ENCODE measurements around the gene CPNE5.

Gene CPNE5

DNA sequence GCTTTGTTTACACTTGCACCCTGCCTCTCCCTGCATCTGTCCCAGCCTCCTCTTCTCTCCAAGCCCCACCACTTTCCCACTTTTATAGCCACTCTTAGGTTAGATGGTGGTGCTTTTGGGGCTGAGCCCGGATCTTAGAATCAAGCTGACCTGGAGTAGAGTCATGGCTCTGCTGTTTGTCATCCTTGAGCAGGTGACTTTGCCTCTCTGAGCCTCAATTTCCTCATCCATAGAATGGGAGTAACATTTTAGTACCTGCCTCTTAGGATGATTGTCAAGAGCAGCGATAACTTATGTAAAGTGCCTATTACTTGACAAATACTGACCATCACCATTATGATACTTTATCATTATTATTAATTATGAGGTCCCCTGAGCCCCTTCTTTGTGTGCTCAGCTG lies 48.2 kb downstream of the CPNE5 start:
- no peak for TF ChIP-seq EZH2phosphoT487 (IDR thresholded peaks at IDR 0.05; ENCODE audit: low read depth)
- TF ChIP-seq, protein P1, sequence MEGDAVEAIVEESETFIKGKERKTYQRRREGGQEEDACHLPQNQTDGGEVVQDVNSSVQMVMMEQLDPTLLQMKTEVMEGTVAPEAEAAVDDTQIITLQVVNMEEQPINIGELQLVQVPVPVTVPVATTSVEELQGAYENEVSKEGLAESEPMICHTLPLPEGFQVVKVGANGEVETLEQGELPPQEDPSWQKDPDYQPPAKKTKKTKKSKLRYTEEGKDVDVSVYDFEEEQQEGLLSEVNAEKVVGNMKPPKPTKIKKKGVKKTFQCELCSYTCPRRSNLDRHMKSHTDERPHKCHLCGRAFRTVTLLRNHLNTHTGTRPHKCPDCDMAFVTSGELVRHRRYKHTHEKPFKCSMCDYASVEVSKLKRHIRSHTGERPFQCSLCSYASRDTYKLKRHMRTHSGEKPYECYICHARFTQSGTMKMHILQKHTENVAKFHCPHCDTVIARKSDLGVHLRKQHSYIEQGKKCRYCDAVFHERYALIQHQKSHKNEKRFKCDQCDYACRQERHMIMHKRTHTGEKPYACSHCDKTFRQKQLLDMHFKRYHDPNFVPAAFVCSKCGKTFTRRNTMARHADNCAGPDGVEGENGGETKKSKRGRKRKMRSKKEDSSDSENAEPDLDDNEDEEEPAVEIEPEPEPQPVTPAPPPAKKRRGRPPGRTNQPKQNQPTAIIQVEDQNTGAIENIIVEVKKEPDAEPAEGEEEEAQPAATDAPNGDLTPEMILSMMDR (IDR thresholded peaks at IDR 0.05; ENCODE audit: low read depth, low read length) = no peak
- H3K79me2 ChIP-seq (ENCODE audit: low read length) = no peaks in the 10 kb centered on the region
- H3K4me1 ChIP-seq (ENCODE audit: low read length) = no peaks in the 10 kb centered on the region
- no peak overlapping the region for H3K4me2 ChIP-seq (ENCODE audit: low read length)
- no peak overlapping the region for H3K4me3 ChIP-seq (ENCODE audit: low read length)
- H3K9me3 ChIP-seq (ENCODE audit: insufficient read depth, low read length) = no peaks in the 10 kb centered on the region
- no peaks in the 10 kb centered on the region for H3K36me3 ChIP-seq (replicated peaks; ENCODE audit: low read depth, low read length)
- H3K9ac ChIP-seq (ENCODE audit: low read length) = no peak overlapping the region
- H4K20me1 ChIP-seq (ENCODE audit: insufficient read depth, low read length) = no peaks in the 10 kb centered on the region
- no peak overlapping the region for H3K27ac ChIP-seq (ENCODE audit: low read length)
- H3K27me3 ChIP-seq (ENCODE audit: low read depth, low read length) = peaks cover 62% of the 10 kb centered on the region
- no peak overlapping the region for H2AFZ ChIP-seq (ENCODE audit: low read depth, low read length)

DNA sequence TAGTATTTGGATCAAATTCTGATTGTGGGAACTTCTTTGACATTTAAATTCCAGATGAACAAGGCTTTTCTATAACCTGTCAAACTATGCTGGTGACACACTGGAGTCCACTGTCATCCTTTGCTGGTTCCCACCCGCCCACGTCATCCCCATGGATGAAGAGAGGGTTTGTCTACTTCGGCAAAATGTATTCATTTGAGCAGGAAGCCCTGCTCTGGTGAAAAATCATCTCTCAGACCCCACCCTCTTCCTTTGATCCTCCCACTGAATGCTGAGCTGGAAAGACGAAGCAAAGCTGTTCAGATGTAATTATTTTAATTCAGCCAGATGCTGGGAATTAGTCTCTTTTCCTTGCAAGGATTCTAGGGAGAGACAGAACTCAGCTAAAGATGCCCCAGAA lies 50.5 kb downstream of the CPNE5 start:
- no peak overlapping the region for H3K4me2 ChIP-seq (ENCODE audit: low read length)
- no peak overlapping the region for H3K4me3 ChIP-seq (ENCODE audit: low read length)
- TF ChIP-seq, protein P1 (IDR thresholded peaks at IDR 0.05; ENCODE audit: low read depth, low read length) = no peak
- no peak for TF ChIP-seq EZH2phosphoT487 (IDR thresholded peaks at IDR 0.05; ENCODE audit: low read depth)
- H3K27me3 ChIP-seq (ENCODE audit: low read depth, low read length) = peaks cover 66% of the 10 kb centered on the region
- H3K9me3 ChIP-seq (ENCODE audit: insufficient read depth, low read length) = no peaks in the 10 kb centered on the region
- no peak overlapping the region for H3K9ac ChIP-seq (ENCODE audit: low read length)
- no peaks in the 10 kb centered on the region for H3K36me3 ChIP-seq (replicated peaks; ENCODE audit: low read depth, low read length)
- no peaks in the 10 kb centered on the region for H4K20me1 ChIP-seq (ENCODE audit: insufficient read depth, low read length)
- no peaks in the 10 kb centered on the region for H3K79me2 ChIP-seq (ENCODE audit: low read length)
- no peak overlapping the region for H3K27ac ChIP-seq (ENCODE audit: low read length)
- no peak overlapping the region for H2AFZ ChIP-seq (ENCODE audit: low read depth, low read length)
- no peaks in the 10 kb centered on the region for H3K4me1 ChIP-seq (ENCODE audit: low read length)

DNA sequence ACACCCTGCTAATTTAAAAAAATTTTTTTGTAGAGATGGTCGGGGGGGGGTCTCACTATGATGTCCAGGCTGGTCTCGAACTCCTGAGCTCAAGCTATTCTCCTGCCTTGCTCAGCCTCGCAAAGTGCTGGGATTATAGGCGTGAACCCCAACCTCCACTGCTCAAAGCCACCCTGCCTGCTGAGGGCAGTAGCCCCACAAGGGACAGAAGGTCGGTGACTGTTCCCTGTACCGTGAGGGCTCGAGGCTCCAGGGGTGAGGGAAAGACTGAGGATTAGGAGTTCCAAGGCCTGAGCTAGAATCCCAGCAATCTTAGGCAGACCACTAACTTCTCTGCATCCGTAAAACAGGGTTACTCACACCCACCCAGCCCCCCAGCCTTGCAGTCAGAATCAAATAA lies 51.1 kb downstream of the CPNE5 start:
- no peak overlapping the region for H3K4me2 ChIP-seq (ENCODE audit: low read length)
- H2AFZ ChIP-seq (ENCODE audit: low read depth, low read length) = no peak overlapping the region
- H3K4me3 ChIP-seq (ENCODE audit: low read length) = no peak overlapping the region
- no peak overlapping the region for H3K27ac ChIP-seq (ENCODE audit: low read length)
- no peaks in the 10 kb centered on the region for H4K20me1 ChIP-seq (ENCODE audit: insufficient read depth, low read length)
- no peaks in the 10 kb centered on the region for H3K4me1 ChIP-seq (ENCODE audit: low read length)
- H3K9ac ChIP-seq (ENCODE audit: low read length) = no peak overlapping the region
- H3K27me3 ChIP-seq (ENCODE audit: low read depth, low read length) = peaks cover 62% of the 10 kb centered on the region
- no peaks in the 10 kb centered on the region for H3K36me3 ChIP-seq (replicated peaks; ENCODE audit: low read depth, low read length)
- no peaks in the 10 kb centered on the region for H3K9me3 ChIP-seq (ENCODE audit: insufficient read depth, low read length)
- H3K79me2 ChIP-seq (ENCODE audit: low read length) = no peaks in the 10 kb centered on the region
- no peak for TF ChIP-seq EZH2phosphoT487 (IDR thresholded peaks at IDR 0.05; ENCODE audit: low read depth)
- TF ChIP-seq, protein P1 (IDR thresholded peaks at IDR 0.05; ENCODE audit: low read depth, low read length) = no peak

GRCh38 chr6:36787210-36787609 lies 52.0 kb downstream of the CPNE5 start:
- Histone ChIP-seq H3K36me3 (replicated peaks; ENCODE audit: low read depth, low read length) (no peaks in the 10 kb centered on the region), H3K4me2 (ENCODE audit: low read length) (no peak overlapping the region), H4K20me1 (ENCODE audit: insufficient read depth, low read length) (no peaks in the 10 kb centered on the region), H3K27me3 (ENCODE audit: low read depth, low read length) (peaks cover 55% of the 10 kb centered on the region), H2AFZ (ENCODE audit: low read depth, low read length) (no peak overlapping the region), H3K4me1 (ENCODE audit: low read length) (peaks cover 2% of the 10 kb centered on the region; the same call in 1 of the 2 replicates), H3K27ac (ENCODE audit: low read length) (no peak overlapping the region), H3K79me2 (ENCODE audit: low read length) (no peaks in the 10 kb centered on the region), H3K4me3 (ENCODE audit: low read length) (no peak overlapping the region), H3K9me3 (ENCODE audit: insufficient read depth, low read length) (no peaks in the 10 kb centered on the region), H3K9ac (ENCODE audit: low read length) (no peak overlapping the region)
- no peak for TF ChIP-seq EZH2phosphoT487 (IDR thresholded peaks at IDR 0.05; ENCODE audit: low read depth)
- TF ChIP-seq, protein P1 (IDR thresholded peaks at IDR 0.05; ENCODE audit: low read depth, low read length) = no peak

Measured in OCI-LY3 (cell line).